ENCODE results near the gene GFRA1. TPM values are rescaled to one million over a fixed set of nuclear protein-coding genes. Genes with fewer than 3 reads are reported as not detected.

GFRA1 gene
- polyA plus RNA-seq, 2 of the 4 experiments (the other 2 are of a cell fraction): 4.0 to 9.5 TPM

GRCh38 chr10:116063107-116063506 is 209.9 kb downstream of the GFRA1 start:
- Histone ChIP-seq H3K9me3 (no peaks in the 10 kb centered on the region), H3K4me2 (no peak overlapping the region), H3K4me3 (no peak overlapping the region), H3K4me1 (no peaks in the 10 kb centered on the region), H3K27ac (no peak overlapping the region)
- ATAC-seq (no peak), FAIRE-seq (no peak), DNase-seq (ENCODE audit: low read depth in 1 of 2, low spot score in 1 of 2) (no peak)
- POLR2A ChIA-PET: no interaction called here
- TF ChIP-seq HES2 (IDR thresholded peaks at IDR 0.05) (no peak), REST (IDR thresholded peaks at IDR 0.05) (no peak), PHF8 (IDR thresholded peaks at IDR 0.05; ENCODE audit: borderline replicate concordance, low read depth) (no peak), JUN (IDR thresholded peaks at IDR 0.05) (no peak), CTCF (IDR thresholded peaks at IDR 0.05) (no peak), ZFP36 (IDR thresholded peaks at IDR 0.05; ENCODE audit: borderline replicate concordance, partially characterized antibody) (no peak), BHLHE40 (IDR thresholded peaks at IDR 0.05; ENCODE audit: low read depth, low read length) (no peak), TFCP2L1 (CRISPR knock-in tag; IDR thresholded peaks at IDR 0.05) (no peak), FOSL2 (IDR thresholded peaks at IDR 0.05) (no peak), FOSL2 (CRISPR knock-in tag; IDR thresholded peaks at IDR 0.05) (no peak), HEYL (CRISPR knock-in tag; IDR thresholded peaks at IDR 0.05) (no peak), E2F6 (IDR thresholded peaks at IDR 0.05; ENCODE audit: borderline replicate concordance, low read depth) (no peak), FOXS1 (CRISPR knock-in tag; IDR thresholded peaks at IDR 0.05) (no peak), KDM1A (IDR thresholded peaks at IDR 0.05; ENCODE audit: low read depth) (no peak), RAD21 (conservative IDR thresholded peaks at IDR 0.05 in 1 of 2, IDR thresholded peaks at IDR 0.05 in 1 of 2) (no peak), NR3C1 (IDR thresholded peaks at IDR 0.05) (no peak), MAX (IDR thresholded peaks at IDR 0.05) (no peak)
- CTCF ChIA-PET: interaction anchor here (0.5 to 0.9 kb wide), 3 partner anchors 115 to 1339 kb away, joined by 3 to 4 read pairs (median 3); no protein-coding TSS in a partner anchor
- 61% methylated on average over 4 of the region's 4 CpGs for WGBS (ENCODE audit: missing lambda C conversion rate)

- Histone ChIP-seq H3K4me2 (no peak overlapping the region), H3K4me3 (no peak overlapping the region), H3K9me3 (no peaks in the 10 kb centered on the region), H3K27ac (no peak overlapping the region), H3K4me1 (peaks cover 20% of the 10 kb centered on the region)
- no peak for DNase-seq (ENCODE audit: low read depth in 1 of 2, low spot score in 1 of 2)
- no peak for ATAC-seq
- POLR2A ChIA-PET: no interaction called here
- WGBS (ENCODE audit: missing lambda C conversion rate): 71% methylated on average over 7 of the region's 7 CpGs
- FAIRE-seq: no peak
- TF ChIP-seq RAD21 (conservative IDR thresholded peaks at IDR 0.05 in 1 of 2, IDR thresholded peaks at IDR 0.05 in 1 of 2): no peak
- no peak for TF ChIP-seq HOXA7 (CRISPR knock-in tag; IDR thresholded peaks at IDR 0.05)
- no peak for TF ChIP-seq RARB (CRISPR knock-in tag; IDR thresholded peaks at IDR 0.05)
- TF ChIP-seq NPAS2 (CRISPR knock-in tag; IDR thresholded peaks at IDR 0.05; ENCODE audit: borderline replicate concordance): no peak
- TF ChIP-seq FOSB (CRISPR knock-in tag; IDR thresholded peaks at IDR 0.05): no peak
- no peak for TF ChIP-seq PHF8 (IDR thresholded peaks at IDR 0.05; ENCODE audit: borderline replicate concordance, low read depth)
- no peak for TF ChIP-seq HOXB13 (CRISPR knock-in tag; IDR thresholded peaks at IDR 0.05; ENCODE audit: low read depth)
- no peak for TF ChIP-seq CEBPB (IDR thresholded peaks at IDR 0.05)
- no peak for TF ChIP-seq FOXS1 (CRISPR knock-in tag; IDR thresholded peaks at IDR 0.05)
- TF ChIP-seq RFX5 (IDR thresholded peaks at IDR 0.05): no peak
- TF ChIP-seq POLR2A (IDR thresholded peaks at IDR 0.05; ENCODE audit: low read length): no peak
- TF ChIP-seq RCOR1 (IDR thresholded peaks at IDR 0.05; ENCODE audit: low read depth, low read length): no peak
- CTCF ChIA-PET: interaction anchor here (1.0 kb wide), 1 partner anchor 43 kb away, joined by 3 read pairs; no protein-coding TSS in a partner anchor
These were observed 212.1 kb downstream of the GFRA1 start for GRCh38 chr10:116060864-116061263.
